Measurements from ENCODE around the gene LRRC72.
"Not testable (repeated sequence)": the region's sequence is repeated elsewhere in the genome, so short reads cannot be mapped to it uniquely, and the experiment has no call there.

LRRC72 gene

DNA sequence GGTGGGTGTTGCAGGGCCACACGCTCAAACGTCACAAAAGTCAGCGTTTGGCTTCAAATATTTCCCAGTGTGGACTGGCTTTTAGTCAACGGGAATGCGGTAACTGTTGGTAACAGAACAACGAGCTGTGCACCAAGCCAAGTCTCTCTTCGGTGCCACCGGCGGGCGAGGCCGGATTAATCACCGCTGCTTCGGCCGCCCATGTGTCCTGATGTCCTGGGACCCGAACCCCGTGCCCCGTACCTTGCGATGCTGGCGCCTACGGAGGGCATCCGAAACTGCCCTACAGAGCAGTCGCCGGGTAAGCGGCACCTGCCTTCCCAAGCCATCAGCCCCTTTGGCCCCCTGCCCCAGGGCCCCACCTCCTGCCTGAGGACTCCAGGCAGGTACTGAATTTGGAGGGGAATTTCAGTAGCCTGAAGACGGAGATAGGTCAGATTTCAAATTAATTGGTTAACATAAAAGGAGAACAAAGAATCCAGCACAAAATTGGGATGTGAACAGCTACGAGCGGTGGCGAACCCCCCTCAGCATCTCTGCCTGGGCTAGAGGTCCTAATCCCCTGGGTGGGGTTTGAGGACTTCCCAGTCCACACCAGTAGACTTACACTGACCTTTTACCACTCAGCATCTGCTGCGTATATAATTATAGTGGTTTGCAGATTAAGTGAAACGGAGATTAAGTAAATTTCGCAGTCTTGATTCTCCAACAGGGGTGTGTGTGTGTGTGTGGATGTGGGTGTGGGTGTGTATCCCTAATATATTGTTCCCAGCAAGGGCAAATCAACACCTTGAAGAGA is at the start of gene LRRC72:
LRRC72 (plus strand) TSS at position 84 of the 799 bp plus-strand sequence; CDS start at position 212, 128 bp downstream.
- no peak for DNase-seq (ENCODE audit: low read depth)

GRCh38 chr7:16479161-16479560 is 47.5 kb upstream of the LRRC72 start:
- DNase-seq (ENCODE audit: low read depth), result no peak

DNA sequence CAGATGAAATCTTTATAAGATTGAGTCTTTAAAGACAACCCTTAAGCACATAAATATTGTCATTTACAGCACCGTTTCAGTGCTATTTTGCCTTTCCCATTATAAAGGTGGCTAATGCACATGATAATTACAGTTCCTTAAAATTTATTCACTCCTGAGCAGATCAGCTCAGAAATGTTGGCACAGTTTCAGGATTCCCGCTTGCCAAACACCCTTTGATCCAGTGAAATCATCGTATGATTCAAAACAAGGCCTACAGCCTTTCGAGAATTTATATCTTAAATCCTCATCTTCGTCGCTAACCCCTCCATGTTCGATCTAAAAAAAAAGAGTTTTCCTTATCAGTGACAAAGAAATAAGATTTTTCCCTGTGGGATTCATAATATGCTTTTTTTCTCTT is 47.0 kb upstream of the LRRC72 start:
- DNase-seq (ENCODE audit: low read depth), result no peak

- no peak for DNase-seq (ENCODE audit: low read depth)
These were observed 42.0 kb upstream of the LRRC72 start for GRCh38 chr7:16484453-16485158.

DNA sequence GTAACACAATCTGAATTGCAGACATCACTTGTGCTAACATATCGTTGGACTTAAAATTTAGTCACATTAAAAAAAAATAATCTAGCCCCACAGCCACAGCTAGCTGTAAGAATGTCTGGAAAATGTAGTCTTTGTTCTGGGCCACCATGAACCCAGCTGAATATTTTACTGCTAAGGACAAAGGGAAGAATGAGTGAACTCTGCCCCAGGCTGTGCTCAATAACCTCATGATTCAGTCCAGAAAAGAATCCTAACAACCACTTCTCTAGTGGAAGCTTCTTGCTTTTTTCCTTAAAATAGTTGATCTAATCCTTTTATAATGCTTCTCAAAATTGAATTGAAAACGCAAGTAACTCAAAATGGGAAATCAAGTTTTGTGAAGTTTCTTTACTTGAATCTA is 35.5 kb upstream of the LRRC72 start:
- DNase-seq (ENCODE audit: low read depth), result no peak

DNA sequence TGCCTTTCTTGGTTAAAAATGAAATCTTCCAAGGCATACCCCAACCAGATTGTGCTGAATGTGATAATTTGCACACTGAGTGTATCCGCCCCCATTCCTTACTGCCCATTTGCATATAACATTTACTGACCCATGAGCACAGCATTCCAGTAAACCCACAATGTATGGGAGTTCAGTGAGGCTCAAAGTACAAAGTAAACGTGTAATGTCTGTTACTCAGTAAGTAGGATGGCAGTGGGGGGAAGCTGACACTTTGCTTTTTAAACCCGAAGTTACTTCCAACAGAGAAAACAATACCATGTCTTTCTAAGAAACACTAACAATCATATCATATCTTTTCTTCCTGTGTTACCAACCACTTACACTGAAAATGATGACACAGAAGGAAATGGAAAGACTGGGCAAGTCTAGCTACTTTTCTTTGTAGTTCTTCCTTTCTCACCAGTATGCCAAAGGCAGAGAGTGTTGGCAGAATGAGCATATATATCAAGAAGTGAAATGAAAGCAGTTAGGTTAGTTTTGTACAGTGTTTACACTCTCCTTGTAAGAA is 34.0 kb upstream of the LRRC72 start:
- no peak for DNase-seq (ENCODE audit: low read depth)

DNA sequence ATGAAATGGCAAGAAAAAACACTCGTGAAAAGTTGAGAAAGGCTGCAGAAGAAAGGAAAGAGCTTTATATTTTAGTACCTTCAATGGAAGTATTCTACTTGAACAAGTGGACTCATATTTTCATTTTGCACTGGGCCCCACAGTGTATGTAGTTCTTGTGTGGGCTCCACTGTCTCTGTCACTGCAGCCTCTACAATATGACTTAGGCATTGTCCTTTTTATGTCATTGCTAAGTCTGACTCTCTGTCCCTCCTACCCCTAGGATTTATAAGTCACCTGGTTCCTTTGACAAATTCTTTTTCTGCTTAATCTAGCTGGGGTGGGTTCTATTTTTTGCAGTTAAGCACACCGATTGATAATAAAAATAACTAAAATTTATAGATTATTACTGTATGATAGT is 33.4 kb upstream of the LRRC72 start:
- DNase-seq (ENCODE audit: low read depth), result no peak

DNA sequence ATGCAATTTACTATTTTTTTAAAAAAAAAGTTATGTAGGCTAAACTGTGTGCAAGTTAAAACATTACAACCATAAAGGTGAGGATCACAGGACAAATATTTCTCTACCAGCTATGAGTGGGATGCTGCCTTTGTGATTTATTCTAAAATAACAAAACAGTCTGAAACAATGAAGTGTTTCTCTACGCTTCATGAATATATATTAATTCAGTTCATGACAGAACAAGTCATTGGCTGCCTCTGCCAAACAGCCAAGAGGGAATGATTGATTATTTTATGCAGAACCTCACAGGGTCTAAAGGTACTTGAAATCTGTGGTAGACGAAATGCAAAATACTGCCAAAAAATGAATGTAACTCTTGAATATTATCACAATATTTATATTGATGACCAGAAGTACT is 32.1 kb upstream of the LRRC72 start:
- no peak for DNase-seq (ENCODE audit: low read depth)

- DNase-seq (ENCODE audit: low read depth), result no peak
These were observed 31.5 kb upstream of the LRRC72 start for GRCh38 chr7:16494955-16495719.

DNA sequence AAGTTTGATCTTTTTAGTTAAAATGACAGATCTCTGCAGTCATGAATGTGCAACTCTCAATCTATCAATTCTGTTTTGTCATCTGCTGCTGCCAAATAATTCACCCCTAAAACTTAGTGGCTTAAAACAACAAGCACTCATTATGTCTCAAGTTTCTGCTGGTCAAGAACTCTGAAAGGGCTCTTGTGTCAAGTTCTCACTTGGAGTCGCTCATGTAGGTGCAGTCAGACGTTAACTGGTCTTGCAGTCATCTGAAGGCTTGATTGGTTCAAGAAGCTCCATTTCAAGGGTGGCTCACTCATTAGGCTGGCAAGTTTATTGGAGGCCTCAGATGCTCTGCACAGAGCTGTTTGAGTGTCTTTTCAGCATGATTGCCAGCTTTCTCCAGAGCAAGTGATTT is 28.5 kb upstream of the LRRC72 start:
- DNase-seq (ENCODE audit: low read depth), result no peak

DNA sequence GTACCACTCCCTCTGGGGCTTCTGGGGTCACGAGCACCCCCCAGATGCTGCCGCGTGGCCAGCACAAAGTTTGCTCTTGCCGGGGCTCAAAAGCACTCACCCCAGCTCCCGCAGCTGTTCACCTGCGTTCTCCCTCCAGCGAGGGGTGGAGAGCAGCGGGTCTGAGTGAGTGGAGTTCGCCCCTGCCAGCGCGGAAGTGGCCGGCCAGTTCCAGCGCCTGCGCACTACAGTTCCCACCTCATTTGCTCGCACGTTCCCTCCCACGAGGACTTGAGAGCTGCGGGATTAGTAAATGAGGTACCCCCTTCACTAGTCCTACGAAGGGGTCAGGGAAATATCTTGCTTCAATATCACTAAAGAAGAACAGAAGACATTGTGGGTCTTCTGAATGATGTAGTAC is 24.3 kb upstream of the LRRC72 start:
- no peak for DNase-seq (ENCODE audit: low read depth)

DNA sequence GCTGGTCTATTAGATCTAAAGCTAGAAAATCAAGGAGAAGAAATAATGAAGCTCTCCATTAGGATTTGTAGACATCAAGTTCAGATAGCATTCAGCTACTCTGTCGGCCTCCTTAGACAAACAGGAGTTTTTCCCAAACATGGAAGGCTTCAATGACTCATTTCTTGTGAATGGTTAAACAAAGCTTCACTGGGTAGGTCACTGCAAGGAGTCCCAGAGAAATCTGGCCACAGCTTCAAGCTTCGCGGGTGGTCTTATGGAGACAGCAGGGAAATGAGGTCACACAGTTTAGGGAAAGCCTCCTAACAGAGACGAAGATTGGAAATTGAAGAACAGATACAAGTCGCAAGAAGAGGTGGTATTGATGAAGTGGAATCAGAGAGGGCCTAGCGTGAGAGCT is 22.6 kb upstream of the LRRC72 start:
- DNase-seq (ENCODE audit: low read depth), result no peak

GRCh38 chr7:16506422-16506821 is 20.2 kb upstream of the LRRC72 start:
- DNase-seq (ENCODE audit: low read depth), result not testable (repeated sequence)

DNA sequence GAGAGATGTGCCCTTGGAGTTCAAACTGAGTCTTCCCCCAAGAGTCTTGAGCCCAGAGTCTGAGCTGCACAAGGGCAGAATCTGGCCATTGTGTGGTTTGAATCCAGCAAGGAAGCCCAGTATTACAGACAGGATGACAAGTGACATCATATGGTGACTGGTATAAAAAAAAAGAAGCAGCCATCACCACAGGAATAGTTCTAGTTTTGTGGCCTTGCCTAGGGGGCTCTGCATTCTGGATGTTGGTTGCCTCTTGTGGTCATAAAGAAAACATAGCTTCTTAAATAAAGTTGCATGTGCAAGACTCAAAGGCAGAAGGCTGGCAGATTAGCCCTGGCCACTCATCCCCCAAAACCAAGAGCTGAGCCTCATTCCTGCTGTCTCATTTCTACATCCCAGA is 16.8 kb upstream of the LRRC72 start:
- no peak for DNase-seq (ENCODE audit: low read depth)

- DNase-seq (ENCODE audit: low read depth), result no peak
These were observed 15.3 kb upstream of the LRRC72 start for GRCh38 chr7:16511314-16511713.

- no peak for DNase-seq (ENCODE audit: low read depth)
These were observed 14.5 kb upstream of the LRRC72 start for GRCh38 chr7:16512097-16512496.

DNA sequence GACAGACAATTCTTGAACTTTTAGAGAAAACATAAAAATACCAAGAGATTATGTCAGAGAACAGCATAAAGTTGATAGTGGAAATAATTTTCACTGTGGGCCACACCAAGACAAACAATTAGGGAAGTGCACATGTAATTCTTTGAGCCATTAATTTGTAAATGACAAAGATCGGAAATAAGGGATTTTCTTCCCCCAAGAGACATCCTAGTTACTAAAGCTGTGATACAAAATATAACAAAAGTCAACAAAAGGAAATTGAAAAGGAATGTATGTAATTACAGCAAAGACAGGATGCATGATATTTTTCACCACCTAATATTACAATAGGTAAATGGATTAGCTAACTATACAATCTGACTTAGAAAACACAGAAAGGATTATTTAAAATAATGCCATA is 12.4 kb upstream of the LRRC72 start:
- no peak for DNase-seq (ENCODE audit: low read depth)

DNA sequence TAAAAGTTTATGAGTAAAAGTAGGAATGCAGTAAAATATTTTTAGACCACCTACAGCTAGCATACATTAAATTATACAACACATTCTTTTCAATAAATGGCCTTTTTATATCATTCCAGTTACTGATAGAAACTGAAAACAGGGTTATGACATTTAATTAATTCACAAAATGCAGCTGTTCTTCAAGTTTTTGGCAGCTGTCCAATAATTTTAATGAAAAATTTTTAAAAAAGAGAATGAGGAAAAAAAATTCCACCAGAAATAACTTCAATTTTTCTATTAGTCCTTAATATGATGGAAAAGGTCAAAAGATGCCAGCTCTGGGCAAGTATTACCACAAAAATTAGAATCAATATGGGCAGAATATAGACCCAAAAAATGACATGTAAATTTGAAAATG is 11.9 kb upstream of the LRRC72 start:
- DNase-seq (ENCODE audit: low read depth), result no peak

DNA sequence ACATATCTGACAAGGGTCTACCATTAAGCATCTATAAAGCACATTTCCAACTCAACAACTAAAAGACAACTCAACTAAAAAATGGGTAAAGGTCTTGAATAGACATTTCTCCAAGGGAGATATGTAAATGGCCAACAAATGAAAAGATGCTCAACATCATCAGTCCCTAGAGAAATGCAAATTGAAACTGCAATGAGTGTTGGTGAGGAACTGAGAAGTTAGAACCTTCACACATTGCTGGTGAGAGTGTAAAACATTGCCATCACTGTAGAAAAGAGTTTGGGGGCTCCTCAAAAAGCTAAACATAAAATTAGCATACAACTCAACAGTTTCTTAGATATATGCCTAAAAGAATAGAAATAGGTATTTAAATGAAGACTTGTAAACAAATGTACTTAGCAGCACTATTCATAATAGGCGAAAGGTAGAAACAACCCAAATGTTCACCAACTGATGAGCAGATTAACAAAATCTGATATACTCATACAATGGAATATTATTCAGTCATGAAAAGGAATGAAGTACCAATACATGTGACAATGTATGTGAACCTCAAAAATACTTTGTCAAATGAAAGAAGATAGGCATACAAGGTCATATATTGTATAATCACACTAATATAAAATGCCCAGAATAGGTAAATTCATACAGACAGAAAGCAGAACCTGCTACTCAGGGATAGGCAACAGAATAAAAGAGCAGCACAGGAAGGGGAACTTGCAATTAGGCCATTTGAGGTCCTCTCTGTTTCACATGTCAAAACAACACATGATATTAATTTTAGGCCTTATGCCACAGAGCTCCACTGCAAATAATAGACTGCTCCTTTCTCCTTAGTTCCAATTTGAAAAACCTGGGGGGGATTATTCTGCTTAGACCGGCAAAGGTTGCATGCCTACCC is 10.6 kb upstream of the LRRC72 start:
- no peak for DNase-seq (ENCODE audit: low read depth)

GRCh38 chr7:16519985-16520384 is 6.6 kb upstream of the LRRC72 start:
- not testable (repeated sequence) for DNase-seq (ENCODE audit: low read depth)

DNA sequence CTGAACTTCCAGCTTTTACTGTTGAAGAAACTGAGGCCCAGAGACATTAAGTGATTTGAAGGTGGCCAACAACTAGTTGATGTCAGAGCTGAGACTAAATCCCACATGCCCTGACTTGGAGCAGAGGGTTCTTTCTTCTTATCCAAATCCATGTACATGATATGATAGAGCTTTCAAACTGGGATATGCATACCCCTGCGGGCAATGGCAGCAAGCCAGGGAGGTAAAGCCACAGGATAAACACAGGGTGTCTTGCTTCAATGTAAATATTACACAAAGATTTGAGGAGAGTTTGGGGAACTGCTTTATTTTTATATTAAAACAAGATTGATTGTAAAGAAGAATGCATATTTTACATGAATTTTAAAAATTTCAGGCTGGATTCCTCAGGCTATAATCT is 2.3 kb upstream of the LRRC72 start:
- no peak for DNase-seq (ENCODE audit: low read depth)

- no peak for DNase-seq (ENCODE audit: low read depth)
These were observed 1.9 kb downstream of the LRRC72 start for GRCh38 chr7:16528520-16528919.
